HG02759 (cell line): ENCODE measurements around the gene TMEM213.

Source experiments
- ATAC-seq: cut with Tn5 transposase; IDR thresholded peaks from one replicate; pipeline ENCODE4 v1.9.1; 2021; ENCODE audit warnings: mild to moderate bottlenecking, moderate library complexity; ENCODE audit not compliant: unreplicated experiment

The TMEM213 gene

DNA sequence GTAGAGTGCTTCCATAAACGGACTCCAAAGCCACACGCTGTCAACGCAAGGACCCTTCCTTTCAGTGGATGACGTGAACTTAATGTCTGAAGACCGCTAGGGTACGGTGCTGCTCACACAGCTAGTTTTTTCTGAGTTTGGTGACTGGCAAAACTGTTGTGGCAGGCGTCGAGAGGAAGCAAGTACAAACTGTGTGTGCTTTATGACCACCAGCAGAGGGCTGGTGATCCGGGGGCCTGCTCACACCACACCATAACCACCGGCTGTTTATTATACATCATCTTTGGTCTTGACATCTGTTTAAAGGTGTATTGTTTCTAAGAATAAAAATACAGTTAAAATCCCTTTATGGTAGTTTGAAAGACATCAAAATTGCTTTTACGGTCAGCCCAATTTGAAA, 37.3 kb downstream of the TMEM213 start:
- ATAC-seq = no peak

DNA sequence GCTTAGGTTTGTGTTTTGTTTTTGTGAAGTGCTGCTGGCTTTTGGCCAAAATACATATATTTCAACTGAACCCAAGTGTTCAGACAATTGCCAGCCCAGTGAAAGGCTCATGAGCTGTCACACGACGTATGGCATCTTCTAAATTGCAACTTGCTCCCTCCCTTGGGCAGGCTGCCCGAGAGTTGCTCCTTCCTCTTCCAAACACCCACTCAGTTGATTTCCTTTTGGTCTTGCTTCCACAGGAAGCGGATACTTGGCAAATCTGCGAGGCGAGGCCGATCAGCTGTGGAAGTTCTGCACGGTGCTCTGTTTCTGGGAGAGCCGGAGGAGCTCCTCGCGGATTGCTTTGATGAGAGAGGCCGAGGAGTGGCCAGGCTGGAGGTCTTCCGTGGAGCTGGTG, 39.8 kb downstream of the TMEM213 start:
- no peak for ATAC-seq

DNA sequence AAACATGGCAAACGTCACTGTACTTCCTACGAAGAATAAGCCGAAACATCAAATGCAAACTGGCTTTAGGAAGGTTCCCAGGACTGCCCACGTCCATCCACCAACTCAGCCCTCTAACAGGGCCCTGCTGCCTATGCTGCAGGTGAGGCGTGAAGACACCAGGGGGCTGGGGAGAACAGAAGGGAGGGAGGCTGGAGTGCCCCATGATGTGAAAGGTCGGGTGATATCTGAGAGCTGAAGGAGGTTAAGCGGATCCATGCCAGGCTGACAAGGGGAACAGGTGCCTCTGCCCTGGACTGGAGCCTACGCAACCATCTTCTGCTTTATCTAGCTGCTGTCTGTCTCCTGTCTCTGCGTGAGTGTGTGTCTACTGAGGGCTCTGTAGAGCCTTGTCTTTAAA, 40.4 kb downstream of the TMEM213 start:
- ATAC-seq = no peak

DNA sequence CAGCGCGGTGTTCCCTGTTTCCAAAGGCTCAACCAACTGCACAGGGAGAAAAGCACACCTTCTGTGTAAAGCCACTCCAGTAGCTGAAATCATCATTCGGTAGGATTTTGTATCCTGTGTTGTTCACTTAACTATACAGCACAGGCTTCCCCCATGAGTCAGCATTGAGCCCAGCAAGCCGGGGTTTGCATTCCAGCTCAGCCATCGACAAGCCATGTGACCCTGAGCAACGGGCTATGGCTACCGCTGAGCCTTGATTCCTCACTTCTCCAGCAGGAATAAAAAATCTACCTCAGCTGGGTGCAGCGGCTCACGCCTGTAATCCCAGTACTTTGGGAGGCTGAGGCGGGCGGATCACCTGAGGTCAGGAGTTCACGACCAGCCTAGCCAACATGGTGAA, 44.3 kb downstream of the TMEM213 start:
- ATAC-seq = no peak

DNA sequence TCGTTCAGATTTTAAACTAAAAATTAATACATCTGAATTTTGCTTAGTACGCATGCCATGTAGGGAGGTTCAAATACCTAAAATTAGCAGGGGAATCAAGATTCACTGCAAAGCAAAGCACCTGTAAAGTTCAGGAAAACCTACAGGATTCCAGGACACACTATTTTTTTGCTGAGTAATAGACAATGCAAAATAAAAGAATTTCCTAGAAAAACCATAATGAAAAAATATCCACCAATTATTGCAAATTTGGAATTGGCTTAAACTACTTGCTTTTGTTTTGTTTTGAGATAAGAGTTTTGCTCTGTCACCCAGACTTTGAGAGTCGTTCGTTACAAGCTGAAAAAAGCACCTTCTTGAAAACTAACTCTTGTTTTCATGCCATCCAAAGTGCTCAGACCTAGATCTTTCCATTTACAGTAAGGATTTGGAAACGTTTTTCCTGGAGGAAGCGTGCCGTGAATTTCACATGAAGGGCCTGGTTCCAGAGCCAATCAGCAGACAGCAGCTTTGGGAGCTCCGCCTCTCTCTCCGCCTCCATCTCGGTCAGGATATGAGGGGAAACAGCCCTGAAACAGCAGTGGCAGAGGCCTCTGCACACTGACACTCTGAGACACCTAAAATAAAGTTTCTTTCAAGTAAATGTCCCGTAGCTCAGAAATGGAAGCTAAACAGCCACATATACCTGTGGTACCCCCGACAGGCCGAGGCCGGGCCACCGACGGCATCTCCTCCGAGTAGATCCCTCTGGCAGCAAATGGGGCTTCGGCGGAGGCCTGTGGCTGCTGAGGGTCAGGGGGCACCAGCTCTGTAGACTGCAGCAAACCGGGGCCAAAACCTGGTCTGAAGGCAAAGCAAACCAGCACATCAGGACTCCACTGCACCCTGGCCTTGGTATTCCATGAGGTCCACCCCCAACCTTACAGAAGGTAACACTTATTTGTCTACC, 46.1 kb downstream of the TMEM213 start:
- ATAC-seq = no peak

DNA sequence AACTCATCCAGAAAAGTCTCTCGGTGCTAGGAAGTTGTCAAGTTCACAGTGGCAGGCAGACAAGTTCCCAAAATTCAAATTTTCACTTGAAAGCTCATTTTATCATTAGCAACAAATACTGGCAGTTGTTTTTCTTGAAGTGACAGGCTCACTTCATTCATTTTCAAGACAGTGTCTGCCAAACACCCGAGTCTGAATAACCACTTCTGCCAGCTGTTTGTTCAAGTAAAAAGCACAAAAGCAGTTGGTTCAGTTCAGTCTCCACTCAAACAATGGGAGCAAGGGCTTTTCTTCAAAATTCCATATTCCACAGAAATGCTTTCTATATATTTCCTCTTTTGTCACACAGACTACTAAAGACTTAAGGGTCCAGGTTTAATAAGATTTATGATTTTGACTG, 47.9 kb downstream of the TMEM213 start:
- ATAC-seq = no peak

DNA sequence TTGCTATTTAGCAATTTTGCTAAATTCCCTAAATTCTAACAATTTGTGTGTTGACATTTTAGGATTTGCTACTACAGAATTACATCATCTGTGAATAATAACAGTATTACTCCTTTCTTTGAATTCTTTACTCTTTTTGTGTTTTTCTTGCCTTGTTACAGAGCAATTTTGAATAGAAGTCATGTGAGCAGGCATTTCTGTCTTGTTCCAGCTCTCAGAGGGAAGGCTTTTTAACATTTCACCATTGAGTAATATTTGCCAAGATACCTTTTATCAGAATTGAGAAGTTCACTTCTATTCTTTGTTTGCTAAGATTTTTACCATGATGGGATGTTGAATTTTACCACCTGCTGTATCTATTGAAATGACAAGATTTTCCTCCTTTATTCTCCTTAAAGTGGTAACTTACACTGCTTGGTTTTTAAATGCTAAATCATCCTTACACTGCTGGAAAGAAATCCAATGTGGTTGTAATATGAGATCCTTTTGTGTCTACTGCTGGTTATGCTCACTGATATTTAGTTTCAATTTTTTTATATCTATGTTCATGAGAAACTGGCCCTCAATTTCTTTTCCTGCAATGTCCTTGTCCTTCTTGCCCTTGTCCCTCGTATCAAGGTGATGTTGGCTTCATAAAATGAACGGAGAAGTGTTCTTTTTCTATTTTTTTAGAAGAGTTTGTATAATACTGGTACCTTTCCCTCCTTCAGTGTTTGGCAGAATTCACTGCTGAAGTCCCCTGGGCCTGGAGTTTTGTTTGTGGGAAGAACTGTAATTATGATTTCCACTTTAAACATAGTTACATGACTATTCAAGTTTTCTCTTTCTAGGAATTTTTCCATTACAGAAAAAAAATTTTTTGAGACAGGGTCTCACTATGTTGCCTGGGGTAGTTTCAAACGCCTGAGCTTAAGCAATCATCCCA, 50.5 kb downstream of the TMEM213 start:
- no peak for ATAC-seq

DNA sequence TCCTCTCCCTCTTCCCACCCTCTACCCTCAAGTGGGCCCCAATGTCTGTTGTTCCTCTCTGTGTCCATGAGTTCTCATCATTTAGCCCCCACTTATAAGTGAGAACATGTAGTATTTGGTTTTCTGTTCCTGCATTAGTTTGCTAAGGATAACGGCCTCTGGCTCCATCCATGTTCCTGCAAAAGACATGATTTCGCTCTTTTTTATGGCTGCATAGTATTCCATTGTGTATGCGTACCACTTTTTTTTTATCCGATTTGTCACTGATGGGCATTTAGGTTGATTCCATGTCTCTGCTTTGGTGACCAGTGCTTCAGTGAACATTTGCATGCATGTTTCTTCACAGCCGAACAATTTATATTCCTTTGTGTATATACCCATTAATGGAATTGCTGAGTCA, 51.9 kb downstream of the TMEM213 start:
- no peak for ATAC-seq

DNA sequence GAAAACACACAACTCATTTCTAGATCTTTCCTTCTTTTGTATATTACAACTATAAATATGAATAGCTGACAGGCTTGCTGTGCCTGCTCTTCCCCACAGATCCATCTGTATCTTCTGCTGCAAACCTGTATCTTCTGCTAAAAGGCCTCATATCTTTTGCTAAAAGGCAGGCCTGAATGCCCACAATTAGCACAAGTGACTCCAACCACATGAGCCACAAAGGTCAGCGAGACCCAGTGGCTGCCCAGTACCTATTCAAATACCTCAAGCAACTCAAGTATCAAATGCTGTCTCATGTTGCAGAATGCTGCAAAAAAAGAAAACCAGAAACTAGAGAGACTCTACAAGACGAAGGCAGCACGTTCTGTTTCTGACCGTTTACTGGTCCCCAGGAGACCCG, 54.7 kb downstream of the TMEM213 start:
- ATAC-seq = no peak

DNA sequence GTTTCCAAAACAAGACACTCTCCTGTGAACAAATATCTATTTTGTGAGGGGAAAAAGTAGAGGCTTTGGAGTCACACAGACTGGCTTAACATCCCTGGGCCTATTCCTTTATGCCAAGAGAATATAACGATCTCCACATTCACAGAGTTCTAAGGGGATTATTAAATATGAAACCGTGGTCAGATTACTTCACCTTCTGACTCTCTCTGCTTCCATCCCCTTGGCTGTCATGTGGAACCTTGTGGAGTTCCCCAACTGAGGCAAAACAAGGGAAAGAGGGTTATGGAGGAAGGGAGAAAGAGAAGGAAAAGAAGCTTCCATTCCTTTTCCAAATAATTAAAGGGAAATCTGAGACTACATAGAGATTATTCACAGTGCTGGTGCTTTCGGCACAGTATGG, 55.7 kb downstream of the TMEM213 start:
- no peak for ATAC-seq

DNA sequence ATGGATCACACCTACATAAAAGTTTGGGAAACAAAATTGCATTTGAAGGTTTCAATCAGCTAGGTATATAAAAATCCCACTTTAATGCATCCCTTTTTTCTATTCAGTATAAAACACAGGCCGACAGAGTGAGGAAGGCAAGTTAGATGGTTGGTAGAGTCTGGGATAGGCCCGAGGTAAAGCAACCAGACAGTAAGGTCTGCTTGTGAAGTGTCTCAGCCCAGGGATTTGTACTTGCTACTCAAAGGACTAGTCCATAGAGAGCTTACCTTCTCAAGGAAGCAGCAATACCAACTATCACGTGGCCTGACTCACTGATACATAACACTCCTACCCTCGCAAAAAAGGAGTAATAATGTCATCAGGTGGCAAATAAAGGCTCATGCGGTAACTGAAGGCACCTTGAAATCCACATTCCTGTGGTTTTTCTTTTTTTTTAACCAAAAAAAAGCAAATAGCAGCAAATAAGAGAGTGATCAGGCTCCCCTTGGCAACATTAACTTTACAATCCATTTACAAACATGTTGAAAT, 56.4 kb downstream of the TMEM213 start:
- no peak for ATAC-seq

DNA sequence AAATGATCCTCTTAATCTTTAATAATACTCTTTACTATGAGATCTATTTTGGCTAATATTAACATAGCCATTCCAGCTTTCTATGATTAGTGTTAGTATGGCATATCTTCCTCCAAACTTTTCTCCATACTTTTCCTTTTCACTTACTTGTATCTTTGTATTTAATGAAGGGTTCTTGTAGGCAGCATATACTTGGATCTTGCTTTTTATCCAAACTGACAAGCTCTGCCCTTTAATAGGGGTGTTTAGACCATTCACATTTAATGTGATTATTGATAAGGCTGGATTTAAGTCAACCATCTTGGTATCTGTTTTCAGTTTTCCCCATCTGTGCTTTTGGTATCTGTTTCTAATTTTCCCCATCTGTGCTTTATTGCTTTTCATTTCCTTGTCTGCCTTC, 59.9 kb downstream of the TMEM213 start:
- ATAC-seq = no peak

DNA sequence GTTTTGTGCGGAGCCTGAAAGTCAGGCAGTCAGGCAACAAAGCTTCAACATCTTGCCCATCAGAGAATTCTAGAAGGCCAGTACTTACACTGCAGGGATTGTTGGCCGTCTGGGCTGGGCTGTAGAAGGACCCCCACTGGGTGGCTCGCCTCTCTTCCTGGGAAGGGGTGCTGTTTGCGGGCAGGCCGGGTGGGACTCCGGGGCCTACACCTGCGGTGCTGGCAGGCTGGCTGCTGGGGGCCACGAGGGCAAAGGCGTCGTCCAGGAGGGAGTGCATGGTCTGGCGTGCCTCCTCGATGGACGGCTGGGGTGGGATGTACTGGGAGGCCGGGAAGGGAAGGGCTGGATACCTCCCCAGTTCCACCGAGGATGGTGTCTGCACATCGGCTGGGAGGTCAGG, 63.3 kb downstream of the TMEM213 start:
- no peak for ATAC-seq

DNA sequence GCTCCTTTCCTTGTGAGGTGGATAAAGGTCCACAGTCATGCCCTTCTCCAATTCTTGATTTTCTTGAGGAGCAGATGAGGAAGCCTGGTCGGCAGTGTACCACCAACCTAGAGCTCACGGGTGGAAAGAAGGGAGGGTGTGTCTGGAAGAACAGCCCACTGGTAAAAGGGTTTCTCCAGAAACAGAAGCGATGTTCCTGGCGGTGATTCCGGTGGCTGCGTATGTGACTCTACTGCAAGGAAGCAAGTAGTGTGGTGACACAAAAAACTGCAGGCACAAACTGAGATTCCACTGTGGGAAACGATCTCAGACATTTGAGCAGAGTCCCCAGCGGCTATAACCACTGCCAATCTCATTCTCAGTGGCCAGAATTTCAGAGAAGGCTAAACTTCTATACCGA, 66.1 kb downstream of the TMEM213 start:
- ATAC-seq = no peak

DNA sequence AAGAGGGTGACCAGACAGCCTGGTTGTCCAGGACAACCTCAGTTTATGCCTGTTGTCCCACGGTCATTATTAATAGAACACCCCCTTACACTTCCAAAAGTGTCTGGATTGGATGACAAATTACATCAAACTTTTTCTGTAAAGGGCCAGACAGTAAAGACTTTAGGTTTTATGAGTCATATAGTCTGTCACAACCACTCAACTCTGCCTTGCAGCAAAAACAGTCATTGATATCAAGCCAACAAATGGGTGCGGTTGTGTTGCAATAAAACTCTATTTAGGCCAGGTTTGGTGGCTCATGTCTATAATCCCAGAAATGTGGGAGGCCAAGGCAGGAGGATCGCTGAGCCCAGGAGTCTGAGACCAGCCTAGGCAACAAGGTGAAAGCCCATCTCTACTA, 66.9 kb downstream of the TMEM213 start:
- no peak for ATAC-seq

DNA sequence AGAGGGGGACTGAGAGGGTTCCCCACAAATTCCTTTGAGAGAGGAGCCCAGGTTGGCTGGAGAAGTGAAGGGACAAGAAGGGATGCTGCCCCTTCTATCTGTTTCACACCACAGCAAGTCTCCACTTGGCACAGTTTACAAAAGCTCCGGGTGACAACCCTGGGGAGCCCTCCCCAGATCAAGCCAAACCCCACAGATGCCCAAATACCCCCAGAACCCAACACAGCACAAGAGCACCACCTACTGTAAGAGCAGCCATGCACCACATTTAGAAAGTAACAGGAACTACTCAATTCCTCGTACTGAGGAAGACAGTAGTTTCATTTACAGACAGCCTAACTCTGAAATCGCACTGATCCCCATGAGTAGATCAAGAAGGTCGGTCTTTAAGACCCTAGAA, 68.0 kb downstream of the TMEM213 start:
- no peak for ATAC-seq

DNA sequence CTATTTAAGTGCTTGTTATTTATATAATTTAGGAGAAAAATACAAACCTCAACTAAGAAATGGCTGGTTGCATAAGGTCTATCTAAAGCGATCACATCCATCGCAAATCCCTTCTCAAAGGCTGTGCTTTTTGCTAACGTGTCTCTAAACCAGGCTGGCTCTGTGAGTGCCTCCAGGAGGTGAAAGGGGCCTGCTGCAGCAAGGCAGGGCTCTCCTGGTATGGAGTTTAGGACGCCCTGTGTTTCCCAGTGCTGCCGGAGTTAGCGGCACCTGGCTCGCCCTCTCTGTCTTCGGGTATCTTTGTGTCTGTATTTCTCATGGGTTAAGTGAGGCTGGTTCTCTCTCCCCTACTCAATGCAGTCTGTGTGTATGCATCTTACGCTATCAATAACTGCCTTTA, 68.6 kb downstream of the TMEM213 start:
- no peak for ATAC-seq

DNA sequence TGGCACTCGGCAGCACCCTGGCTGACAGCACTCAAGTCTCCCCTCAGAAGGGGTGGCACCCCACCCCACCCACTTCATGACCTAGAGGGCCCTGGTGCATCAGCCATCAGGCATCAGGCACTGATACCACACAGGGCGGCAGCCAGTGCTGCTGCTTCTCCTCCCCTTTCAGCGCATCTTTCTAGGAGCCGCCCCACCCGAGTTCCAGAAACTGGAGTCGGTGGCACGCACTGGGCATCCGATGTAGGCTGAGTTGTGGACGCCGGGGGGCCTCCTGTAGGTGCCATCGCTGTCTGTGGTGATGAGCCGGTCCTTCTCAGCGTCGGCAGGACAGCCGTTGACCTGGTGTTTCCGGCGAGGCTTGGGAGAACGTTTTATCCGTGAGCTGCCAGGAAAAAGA, 70.0 kb downstream of the TMEM213 start:
- no peak for ATAC-seq

DNA sequence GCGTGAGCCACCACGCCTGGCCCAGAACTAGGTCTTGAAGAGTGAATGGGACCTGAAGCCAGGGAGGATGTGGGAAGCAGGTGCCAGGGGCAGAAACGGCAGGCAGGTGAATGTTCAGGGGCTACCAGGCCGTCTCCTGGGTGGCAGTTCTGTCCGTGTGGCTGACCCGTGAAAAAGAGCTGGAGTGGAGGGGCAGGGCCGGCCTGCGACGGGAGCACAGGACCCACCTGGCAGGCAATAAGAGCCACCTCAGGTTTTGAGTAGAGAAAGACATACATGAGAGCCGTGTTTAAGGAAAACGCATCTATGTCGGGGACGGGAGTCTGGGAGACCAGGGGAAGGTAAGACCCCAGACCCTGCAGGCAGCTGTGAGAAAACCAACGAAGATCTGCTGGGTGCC, 70.9 kb downstream of the TMEM213 start:
- no peak for ATAC-seq

DNA sequence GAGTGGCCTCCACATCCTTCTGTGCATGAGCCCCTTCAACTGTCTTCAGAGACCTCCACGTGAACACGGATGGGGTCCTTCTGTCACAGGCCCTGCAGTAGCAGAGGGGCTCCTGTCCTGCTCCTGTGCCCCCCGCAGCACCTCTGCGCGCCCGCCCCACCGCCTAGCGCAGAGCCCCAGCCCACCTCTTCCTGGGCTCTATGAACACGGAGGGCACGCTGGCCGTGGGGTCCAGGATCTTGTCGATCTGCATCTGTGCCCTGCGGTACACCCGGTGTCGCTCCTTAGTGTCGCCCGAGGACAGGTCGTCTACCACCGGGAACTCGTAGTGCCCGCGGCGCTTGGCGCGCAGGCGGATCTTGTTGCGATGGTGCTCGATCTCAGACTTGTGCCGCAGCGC, 71.6 kb downstream of the TMEM213 start:
- no peak for ATAC-seq

DNA sequence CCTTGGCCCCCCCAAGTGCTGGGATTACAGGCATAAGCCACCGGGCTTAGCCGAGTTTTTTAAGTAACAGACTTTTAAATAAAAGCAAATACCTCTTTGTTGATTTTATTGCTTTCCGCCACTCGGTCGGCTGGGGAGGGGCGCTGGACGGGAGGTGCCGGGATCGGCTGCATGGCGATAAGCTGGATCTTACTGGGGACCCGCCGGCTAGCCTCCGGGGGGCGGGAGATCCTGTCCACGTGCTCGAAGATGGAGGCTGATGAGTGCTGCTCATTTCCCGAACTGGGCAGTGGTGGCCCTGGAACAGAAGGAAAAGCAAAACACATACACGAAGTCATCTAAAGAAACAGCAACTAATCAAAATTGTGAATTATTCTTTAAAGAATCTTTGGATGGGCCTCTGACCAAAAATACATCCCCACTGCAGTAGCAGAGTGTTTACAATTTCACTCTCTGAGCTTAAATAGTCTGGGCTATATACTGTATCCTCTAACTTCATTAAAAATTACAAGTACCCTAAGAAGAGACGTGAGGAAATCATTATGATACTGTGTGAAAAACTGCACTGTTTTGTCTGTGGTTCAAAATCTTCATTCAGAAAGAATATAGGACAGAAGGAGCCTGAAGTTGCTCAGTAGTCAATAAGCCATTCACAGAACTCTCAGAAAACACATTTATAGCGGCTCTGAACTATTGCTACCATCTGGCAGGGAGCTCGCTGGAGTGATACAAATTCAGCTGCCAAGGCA, 73.4 kb downstream of the TMEM213 start:
- no peak for ATAC-seq
